Memory B cell (primary cell): ENCODE data around the gene RNF220.
A peak's percentile ranks its signal among the peaks of the same experiment; 100 is the strongest.
"Not testable (repeated sequence)": the region's sequence is repeated elsewhere in the genome, so short reads cannot be mapped to it uniquely, and the experiment has no call there.

ENCODE experiments used
- ATAC-seq: fragments of 150-1000 bp; cut with Tn5 transposase; 2 replicates; pipeline ENCODE4 v1.10.0; 2021; ENCODE audit warnings: low read depth, mild to moderate bottlenecking, moderate library complexity
- DNase-seq, 2 donors: peaks; one replicate each; pipeline ENCODE4 v3.0.0; 2022; ENCODE audit warnings: low spot score in 2 of 2
- H3K27ac Mint-ChIP-seq: one replicate; pipeline ENCODE4 v1.8.0; 2022; ENCODE audit warnings: mild to moderate bottlenecking, moderate library complexity, mixed read lengths
- H3K27me3 Mint-ChIP-seq: one replicate; pipeline ENCODE4 v1.8.0; 2022; ENCODE audit warnings: mixed read lengths
- H3K36me3 Mint-ChIP-seq: one replicate; pipeline ENCODE4 v1.8.0; 2022; ENCODE audit warnings: mild to moderate bottlenecking, mixed read lengths
- H3K4me1 Mint-ChIP-seq: one replicate; pipeline ENCODE4 v1.8.0; 2022; ENCODE audit warnings: mixed read lengths
- H3K4me3 Mint-ChIP-seq: one replicate; pipeline ENCODE4 v1.8.0; 2022; ENCODE audit warnings: mild to moderate bottlenecking, moderate library complexity, mixed read lengths
- H3K9me3 Mint-ChIP-seq: one replicate; pipeline ENCODE4 v1.8.0; 2022; ENCODE audit warnings: mixed read lengths

RNF220 gene

GRCh38 chr1:44502823-44503222 lies 97.8 kb downstream of the RNF220 start:
- H3K4me1 Mint-ChIP-seq: peaks cover 13% of the 10 kb centered on the region
- not testable (repeated sequence) for H3K4me3 Mint-ChIP-seq, DNase-seq, H3K27ac Mint-ChIP-seq, ATAC-seq, H3K27me3 Mint-ChIP-seq, H3K9me3 Mint-ChIP-seq, H3K36me3 Mint-ChIP-seq

GRCh38 chr1:44503625-44504024 lies 98.6 kb downstream of the RNF220 start:
- peaks cover 2% of the 10 kb centered on the region for H3K36me3 Mint-ChIP-seq
- H3K9me3 Mint-ChIP-seq: no peaks in the 10 kb centered on the region
- peaks cover 12% of the 10 kb centered on the region for H3K27me3 Mint-ChIP-seq
- ATAC-seq (peak; percentile 86), DNase-seq (no peak)
- peaks cover 17% of the 10 kb centered on the region for H3K4me1 Mint-ChIP-seq
- H3K27ac Mint-ChIP-seq: no peak overlapping the region
- peak overlapping the region; percentile 60 for H3K4me3 Mint-ChIP-seq

GRCh38 chr1:44505210-44505993 lies 100.3 kb downstream of the RNF220 start:
- DNase-seq: no peak
- Mint-ChIP-seq H3K9me3 (no peaks in the 10 kb centered on the region), H3K36me3 (peaks cover 2% of the 10 kb centered on the region), H3K4me3 (peak overlapping the region; percentile 4), H3K27ac (no peak overlapping the region), H3K4me1 (peaks cover 22% of the 10 kb centered on the region), H3K27me3 (peaks cover 13% of the 10 kb centered on the region)
- no peak for ATAC-seq

- peaks cover 13% of the 10 kb centered on the region for H3K27me3 Mint-ChIP-seq
- no peak for ATAC-seq
- peaks cover 36% of the 10 kb centered on the region for H3K4me1 Mint-ChIP-seq
- H3K27ac Mint-ChIP-seq: no peak overlapping the region
- H3K9me3 Mint-ChIP-seq: no peaks in the 10 kb centered on the region
- no peak for DNase-seq
- H3K36me3 Mint-ChIP-seq: peaks cover 2% of the 10 kb centered on the region
- H3K4me3 Mint-ChIP-seq: no peak overlapping the region
Observed at GRCh38 chr1:44507490-44508396, 102.7 kb downstream of the RNF220 start.

GRCh38 chr1:44508397-44508745 lies 103.3 kb downstream of the RNF220 start:
- H3K9me3 Mint-ChIP-seq: no peaks in the 10 kb centered on the region
- H3K27ac Mint-ChIP-seq: no peak overlapping the region
- H3K36me3 Mint-ChIP-seq: peaks cover 2% of the 10 kb centered on the region
- no peak overlapping the region for H3K4me3 Mint-ChIP-seq
- H3K4me1 Mint-ChIP-seq: peaks cover 40% of the 10 kb centered on the region
- peaks cover 13% of the 10 kb centered on the region for H3K27me3 Mint-ChIP-seq
- ATAC-seq: no peak
- no peak for DNase-seq

- peaks cover 11% of the 10 kb centered on the region for H3K27me3 Mint-ChIP-seq
Observed at GRCh38 chr1:44511363-44511762, 106.3 kb downstream of the RNF220 start.

GRCh38 chr1:44511769-44512168 lies 106.7 kb downstream of the RNF220 start:
- peak; percentile 72 for ATAC-seq

More at GRCh38 chr1:44511363-44511762, 106.3 kb downstream of the RNF220 start:
- Mint-ChIP-seq H3K36me3 (peaks cover 2% of the 10 kb centered on the region), H3K4me1 (peaks cover 40% of the 10 kb centered on the region), H3K4me3 (peak overlapping the region; percentile 62), H3K27ac (peak overlapping the region; percentile 64), H3K9me3 (no peaks in the 10 kb centered on the region)
- DNase-seq: no peak
- no peak for ATAC-seq

GRCh38 chr1:44512313-44512885 lies 107.3 kb downstream of the RNF220 start:
- Mint-ChIP-seq H3K9me3 (no peaks in the 10 kb centered on the region), H3K4me3 (peak overlapping the region; percentile 62), H3K4me1 (peaks cover 41% of the 10 kb centered on the region), H3K36me3 (peaks cover 3% of the 10 kb centered on the region), H3K27me3 (peaks cover 14% of the 10 kb centered on the region), H3K27ac (peak overlapping the region; percentile 64)
- ATAC-seq (peak; percentile 76), DNase-seq (no peak)

More at GRCh38 chr1:44511769-44512168, 106.7 kb downstream of the RNF220 start:
- Mint-ChIP-seq H3K36me3 (peaks cover 2% of the 10 kb centered on the region), H3K27ac (peak overlapping the region; percentile 64), H3K27me3 (peaks cover 10% of the 10 kb centered on the region), H3K9me3 (no peaks in the 10 kb centered on the region), H3K4me3 (peak overlapping the region; percentile 62), H3K4me1 (peaks cover 39% of the 10 kb centered on the region)
- no peak for DNase-seq

- Mint-ChIP-seq H3K27me3 (peaks cover 14% of the 10 kb centered on the region), H3K4me1 (peaks cover 41% of the 10 kb centered on the region), H3K36me3 (peaks cover 3% of the 10 kb centered on the region), H3K4me3 (no peak overlapping the region), H3K9me3 (no peaks in the 10 kb centered on the region), H3K27ac (no peak overlapping the region)
- ATAC-seq: no peak
- no peak for DNase-seq
Observed at GRCh38 chr1:44513111-44513510, 108.1 kb downstream of the RNF220 start.

- Mint-ChIP-seq H3K27me3 (peaks cover 12% of the 10 kb centered on the region), H3K4me3 (no peak overlapping the region), H3K4me1 (peaks cover 42% of the 10 kb centered on the region), H3K36me3 (peaks cover 2% of the 10 kb centered on the region), H3K27ac (no peak overlapping the region), H3K9me3 (no peaks in the 10 kb centered on the region)
- no peak for DNase-seq
- ATAC-seq: peak; percentile 45
Observed at GRCh38 chr1:44514673-44515072, 109.6 kb downstream of the RNF220 start.

GRCh38 chr1:44515416-44515815 lies 110.4 kb downstream of the RNF220 start:
- no peak for ATAC-seq
- H3K36me3 Mint-ChIP-seq: peaks cover 2% of the 10 kb centered on the region
- H3K27me3 Mint-ChIP-seq: peaks cover 14% of the 10 kb centered on the region
- H3K9me3 Mint-ChIP-seq: no peaks in the 10 kb centered on the region
- DNase-seq: no peak
- H3K27ac Mint-ChIP-seq: no peak overlapping the region
- H3K4me3 Mint-ChIP-seq: no peak overlapping the region
- peaks cover 40% of the 10 kb centered on the region for H3K4me1 Mint-ChIP-seq

GRCh38 chr1:44519035-44519676 lies 114.1 kb downstream of the RNF220 start:
- DNase-seq (no peak), ATAC-seq (no peak)
- no peak overlapping the region for H3K27ac Mint-ChIP-seq
- peaks cover 2% of the 10 kb centered on the region for H3K36me3 Mint-ChIP-seq
- H3K27me3 Mint-ChIP-seq: peaks cover 18% of the 10 kb centered on the region
- H3K9me3 Mint-ChIP-seq: no peaks in the 10 kb centered on the region
- H3K4me3 Mint-ChIP-seq: no peak overlapping the region
- peaks cover 16% of the 10 kb centered on the region for H3K4me1 Mint-ChIP-seq

GRCh38 chr1:44521378-44522080 lies 116.5 kb downstream of the RNF220 start:
- ATAC-seq: no peak
- H3K27ac Mint-ChIP-seq: no peak overlapping the region
- H3K4me3 Mint-ChIP-seq: no peak overlapping the region
- H3K36me3 Mint-ChIP-seq: peaks cover 2% of the 10 kb centered on the region
- peaks cover 11% of the 10 kb centered on the region for H3K4me1 Mint-ChIP-seq
- DNase-seq: no peak
- H3K27me3 Mint-ChIP-seq: peaks cover 17% of the 10 kb centered on the region
- H3K9me3 Mint-ChIP-seq: no peaks in the 10 kb centered on the region
